ENCODE data around the gene CHST11. TPM values are rescaled to one million over a fixed set of nuclear protein-coding genes. Genes with fewer than 3 reads are reported as not detected.

The CHST11 gene
- total and polyA plus RNA-seq, 7 experiments from 2014 or later: 23.4 to 74.3 (median 32.0) TPM

GRCh38 chr12:104420868-104421267, 35.9 kb upstream of the CHST11 start:
- DNase-seq (no peak), ATAC-seq (no peak)
- Histone ChIP-seq H3K36me3 (ENCODE audit: control insufficient read depth in 2 of 3, insufficient read depth in 3 of 3, low read length in 3 of 3) (no peaks in the 10 kb centered on the region), H3K27me3 (ENCODE audit: control insufficient read depth in 2 of 2, insufficient read depth in 2 of 2, low read length in 2 of 2) (no peaks in the 10 kb centered on the region), H3K27ac (ENCODE audit: low read depth, low read length) (no peak overlapping the region), H3K4me3 (ENCODE audit: low read length) (no peak overlapping the region), H3K9me3 (ENCODE audit: control insufficient read depth in 2 of 3, low read length in 3 of 3) (no peaks in the 10 kb centered on the region), H3K4me1 (ENCODE audit: control insufficient read depth in 2 of 2, insufficient read depth in 2 of 2, low read length in 2 of 2) (peaks cover 0 to 8% of the 10 kb centered on the region in 2 donors)
- peaks cover 0 to 7% (median 5%) of the 10 kb centered on the region in 7 donors for H3K4me1 Mint-ChIP-seq
- peaks cover 0 to 4% (median 0%) of the 10 kb centered on the region in 5 donors for H3K27me3 Mint-ChIP-seq
- peaks cover 0 to 11% (median 0%) of the 10 kb centered on the region in 11 donors for H3K9me3 Mint-ChIP-seq
- peaks cover 0 to 4% (median 0%) of the 10 kb centered on the region in 5 donors for H3K36me3 Mint-ChIP-seq
- H3K4me3 Mint-ChIP-seq: no peak overlapping the region
- ChIA-PET POLR2A (no interaction called here), CTCF (no interaction called here)
- H3K27ac Mint-ChIP-seq: no peak overlapping the region
- intact Hi-C loops (cut with micrococcal nuclease): no loop called here

GRCh38 chr12:104421343-104421742, 35.4 kb upstream of the CHST11 start:
- H3K27ac Mint-ChIP-seq: no peak overlapping the region
- no peaks in the 10 kb centered on the region for H3K36me3 ChIP-seq (ENCODE audit: control insufficient read depth in 2 of 3, insufficient read depth in 3 of 3, low read length in 3 of 3)
- ChIA-PET POLR2A (no interaction called here), CTCF (interaction anchor here (0.6 kb wide), 1 partner anchor 603 kb away, joined by 3 read pairs; no protein-coding TSS in a partner anchor)
- ATAC-seq: no peak
- H3K4me1 Mint-ChIP-seq: peaks cover 0 to 7% (median 5%) of the 10 kb centered on the region in 7 donors
- H3K36me3 Mint-ChIP-seq: peaks cover 0 to 4% (median 0%) of the 10 kb centered on the region in 5 donors
- H3K4me3 ChIP-seq (ENCODE audit: low read length): no peak overlapping the region
- intact Hi-C loops (cut with micrococcal nuclease): no loop called here
- H3K27me3 ChIP-seq (ENCODE audit: control insufficient read depth in 2 of 2, insufficient read depth in 2 of 2, low read length in 2 of 2): no peaks in the 10 kb centered on the region
- peaks cover 0 to 4% (median 0%) of the 10 kb centered on the region in 5 donors for H3K27me3 Mint-ChIP-seq
- H3K27ac ChIP-seq (ENCODE audit: low read depth, low read length): no peak overlapping the region
- H3K4me1 ChIP-seq (ENCODE audit: control insufficient read depth in 2 of 2, insufficient read depth in 2 of 2, low read length in 2 of 2): peaks cover 0 to 8% of the 10 kb centered on the region in 2 donors
- H3K9me3 Mint-ChIP-seq: peaks cover 0 to 11% (median 0%) of the 10 kb centered on the region in 11 donors
- no peaks in the 10 kb centered on the region for H3K9me3 ChIP-seq (ENCODE audit: control insufficient read depth in 2 of 3, low read length in 3 of 3)
- no peak for DNase-seq
- H3K4me3 Mint-ChIP-seq: no peak overlapping the region

- H3K9me3 ChIP-seq (ENCODE audit: control insufficient read depth in 2 of 3, low read length in 3 of 3): no peaks in the 10 kb centered on the region
- H3K4me1 Mint-ChIP-seq: peaks cover 0 to 7% (median 5%) of the 10 kb centered on the region in 7 donors
- no peak for ATAC-seq
- no peaks in the 10 kb centered on the region for H3K36me3 ChIP-seq (ENCODE audit: control insufficient read depth in 2 of 3, insufficient read depth in 3 of 3, low read length in 3 of 3)
- peaks cover 0 to 8% of the 10 kb centered on the region in 2 donors for H3K4me1 ChIP-seq (ENCODE audit: control insufficient read depth in 2 of 2, insufficient read depth in 2 of 2, low read length in 2 of 2)
- CTCF ChIA-PET: no interaction called here
- H3K4me3 ChIP-seq (ENCODE audit: low read length): no peak overlapping the region
- no peak overlapping the region for H3K4me3 Mint-ChIP-seq
- no peak for DNase-seq
- no peaks in the 10 kb centered on the region for H3K27me3 ChIP-seq (ENCODE audit: control insufficient read depth in 2 of 2, insufficient read depth in 2 of 2, low read length in 2 of 2)
- no peak overlapping the region for H3K27ac Mint-ChIP-seq
- H3K27me3 Mint-ChIP-seq: peaks cover 0 to 4% (median 0%) of the 10 kb centered on the region in 5 donors
- no peak overlapping the region for H3K27ac ChIP-seq (ENCODE audit: low read depth, low read length)
- POLR2A ChIA-PET: interaction anchor here (0.7 kb wide), 1 partner anchor 22 kb away, joined by 11 read pairs; no protein-coding TSS in a partner anchor
- intact Hi-C loops (cut with micrococcal nuclease): no loop called here
- peaks cover 0 to 4% (median 0%) of the 10 kb centered on the region in 5 donors for H3K36me3 Mint-ChIP-seq
- H3K9me3 Mint-ChIP-seq: peaks cover 0 to 11% (median 0%) of the 10 kb centered on the region in 11 donors
Observed at GRCh38 chr12:104422441-104422840, 34.3 kb upstream of the CHST11 start.

- Mint-ChIP-seq H3K4me1 (peaks cover 0 to 10% (median 5%) of the 10 kb centered on the region in 7 donors), H3K27ac (no peak overlapping the region), H3K4me3 (no peak overlapping the region), H3K27me3 (peaks cover 0 to 4% (median 0%) of the 10 kb centered on the region in 5 donors), H3K9me3 (peaks cover 0 to 11% (median 1%) of the 10 kb centered on the region in 11 donors), H3K36me3 (peaks cover 0 to 4% (median 0%) of the 10 kb centered on the region in 5 donors)
- intact Hi-C loops (cut with micrococcal nuclease): no loop called here
- Histone ChIP-seq H3K4me3 (ENCODE audit: low read length) (no peak overlapping the region), H3K27me3 (ENCODE audit: control insufficient read depth in 2 of 2, insufficient read depth in 2 of 2, low read length in 2 of 2) (no peaks in the 10 kb centered on the region), H3K27ac (ENCODE audit: low read depth, low read length) (no peak overlapping the region), H3K4me1 (ENCODE audit: control insufficient read depth in 2 of 2, insufficient read depth in 2 of 2, low read length in 2 of 2) (peaks cover 0 to 8% of the 10 kb centered on the region in 2 donors), H3K36me3 (ENCODE audit: control insufficient read depth in 2 of 3, insufficient read depth in 3 of 3, low read length in 3 of 3) (no peaks in the 10 kb centered on the region), H3K9me3 (ENCODE audit: control insufficient read depth in 2 of 3, low read length in 3 of 3) (no peaks in the 10 kb centered on the region)
- CTCF ChIA-PET: no interaction called here
- POLR2A ChIA-PET: interaction anchor here (0.7 kb wide), 1 partner anchor 21 kb away, joined by 11 read pairs; no protein-coding TSS in a partner anchor
- ATAC-seq (no peak), DNase-seq (no peak)
Observed at GRCh38 chr12:104423273-104423672, 33.5 kb upstream of the CHST11 start.

- Histone ChIP-seq H3K27ac (ENCODE audit: low read depth, low read length) (no peak overlapping the region), H3K36me3 (ENCODE audit: control insufficient read depth in 2 of 3, insufficient read depth in 3 of 3, low read length in 3 of 3) (no peaks in the 10 kb centered on the region), H3K9me3 (ENCODE audit: control insufficient read depth in 2 of 3, low read length in 3 of 3) (no peaks in the 10 kb centered on the region), H3K4me1 (ENCODE audit: control insufficient read depth in 2 of 2, insufficient read depth in 2 of 2, low read length in 2 of 2) (peaks cover 0 to 8% of the 10 kb centered on the region in 2 donors), H3K27me3 (ENCODE audit: control insufficient read depth in 2 of 2, insufficient read depth in 2 of 2, low read length in 2 of 2) (no peaks in the 10 kb centered on the region), H3K4me3 (ENCODE audit: low read length) (no peak overlapping the region)
- intact Hi-C loops (cut with micrococcal nuclease): no loop called here
- no peak for ATAC-seq
- ChIA-PET CTCF (no interaction called here), POLR2A (no interaction called here)
- peaks cover 0 to 4% (median 0%) of the 10 kb centered on the region in 5 donors for H3K27me3 Mint-ChIP-seq
- peaks cover 0 to 11% (median 1%) of the 10 kb centered on the region in 11 donors for H3K9me3 Mint-ChIP-seq
- peaks cover 0 to 10% (median 5%) of the 10 kb centered on the region in 7 donors for H3K4me1 Mint-ChIP-seq
- DNase-seq: no peak
- no peak overlapping the region for H3K27ac Mint-ChIP-seq
- H3K36me3 Mint-ChIP-seq: peaks cover 0 to 4% (median 0%) of the 10 kb centered on the region in 5 donors
- H3K4me3 Mint-ChIP-seq: no peak overlapping the region
Observed at GRCh38 chr12:104423809-104424208, 32.9 kb upstream of the CHST11 start.

GRCh38 chr12:104424955-104425354, 31.8 kb upstream of the CHST11 start:
- no peak overlapping the region for H3K27ac Mint-ChIP-seq
- CTCF ChIA-PET: no interaction called here
- H3K9me3 ChIP-seq (ENCODE audit: control insufficient read depth in 2 of 3, low read length in 3 of 3): no peaks in the 10 kb centered on the region

GRCh38 chr12:104425614-104426013, 31.1 kb upstream of the CHST11 start:
- intact Hi-C loops (cut with micrococcal nuclease): no loop called here
- DNase-seq (no peak), ATAC-seq (no peak)
- no peak overlapping the region for H3K27ac ChIP-seq (ENCODE audit: low read depth, low read length)
- H3K9me3 ChIP-seq (ENCODE audit: control insufficient read depth in 2 of 3, low read length in 3 of 3): no peaks in the 10 kb centered on the region
- Mint-ChIP-seq H3K4me3 (no peak overlapping the region), H3K36me3 (peaks cover 0 to 4% (median 0%) of the 10 kb centered on the region in 5 donors), H3K9me3 (peaks cover 0 to 11% (median 3%) of the 10 kb centered on the region in 11 donors), H3K4me1 (peaks cover 0 to 10% (median 5%) of the 10 kb centered on the region in 7 donors), H3K27me3 (peaks cover 0 to 3% (median 0%) of the 10 kb centered on the region in 5 donors), H3K27ac (no peak overlapping the region)
- H3K4me1 ChIP-seq (ENCODE audit: control insufficient read depth in 2 of 2, insufficient read depth in 2 of 2, low read length in 2 of 2): peaks cover 0 to 4% of the 10 kb centered on the region in 2 donors
- ChIA-PET CTCF (interaction anchor here (1.0 kb wide), 1 partner anchor 10 kb away, joined by 3 read pairs; no protein-coding TSS in a partner anchor), POLR2A (no interaction called here)
- H3K36me3 ChIP-seq (ENCODE audit: control insufficient read depth in 2 of 3, insufficient read depth in 3 of 3, low read length in 3 of 3): no peaks in the 10 kb centered on the region
- no peaks in the 10 kb centered on the region for H3K27me3 ChIP-seq (ENCODE audit: control insufficient read depth in 2 of 2, insufficient read depth in 2 of 2, low read length in 2 of 2)
- H3K4me3 ChIP-seq (ENCODE audit: low read length): no peak overlapping the region

More at GRCh38 chr12:104424955-104425354, 31.8 kb upstream of the CHST11 start:
- DNase-seq (no peak), ATAC-seq (no peak)
- peaks cover 0 to 11% (median 3%) of the 10 kb centered on the region in 11 donors for H3K9me3 Mint-ChIP-seq
- Histone ChIP-seq H3K27ac (ENCODE audit: low read depth, low read length) (no peak overlapping the region), H3K4me3 (ENCODE audit: low read length) (no peak overlapping the region), H3K4me1 (ENCODE audit: control insufficient read depth in 2 of 2, insufficient read depth in 2 of 2, low read length in 2 of 2) (peaks cover 0 to 8% of the 10 kb centered on the region in 2 donors), H3K36me3 (ENCODE audit: control insufficient read depth in 2 of 3, insufficient read depth in 3 of 3, low read length in 3 of 3) (no peaks in the 10 kb centered on the region), H3K27me3 (ENCODE audit: control insufficient read depth in 2 of 2, insufficient read depth in 2 of 2, low read length in 2 of 2) (no peaks in the 10 kb centered on the region)
- H3K36me3 Mint-ChIP-seq: peaks cover 0 to 4% (median 0%) of the 10 kb centered on the region in 5 donors
- POLR2A ChIA-PET: no interaction called here
- intact Hi-C loops (cut with micrococcal nuclease): no loop called here
- no peak overlapping the region for H3K4me3 Mint-ChIP-seq
- peaks cover 0 to 10% (median 5%) of the 10 kb centered on the region in 7 donors for H3K4me1 Mint-ChIP-seq
- H3K27me3 Mint-ChIP-seq: peaks cover 0 to 3% (median 0%) of the 10 kb centered on the region in 5 donors
